Cardiac fibroblast (primary cell): ENCODE data around the gene ACKR1.

ENCODE experiments used
- DNase-seq, 2 donors: peaks; one replicate each; pipeline versions ENCODE4 v3.0.0 to v3.0.0-alpha.2; 2010; ENCODE audit warnings: low read depth in 2 of 2
- H3K4me3 ChIP-seq, 2 donors: replicated peaks in 1 of 2; 1 replicate in 1 of 2; 2 replicates in 1 of 2; pipeline ENCODE4 v1.5.1; 2011; ENCODE audit warnings: low read depth in 2 of 2, low read length in 2 of 2, mild to moderate bottlenecking in 2 of 2, moderate library complexity in 1 of 2
- CTCF ChIP-seq: IDR thresholded peaks from one replicate; pipeline ENCODE4 v1.5.1; 2011; ENCODE audit warnings: low read depth, mild to moderate bottlenecking, low read length, inconsistent platforms

ACKR1 gene

GRCh38 chr1:159204161-159205141 lies at the start of gene ACKR1:
Gene ACKR1 (plus strand): TSS chr1:159204875. CDS start chr1:159204960, 85 bp downstream.
- peak in 1 of 2 donors; percentile 69 for DNase-seq
- no peak within 1 kb of the TSS for H3K4me3 ChIP-seq
- TF ChIP-seq CTCF: no peak

- DNase-seq: peak; percentile 90 to 92
- no peak overlapping the region for H3K4me3 ChIP-seq
- peak; percentile 94 for TF ChIP-seq CTCF
Measured at GRCh38 chr1:159161001-159161718, 43.5 kb upstream of the ACKR1 start.

GRCh38 chr1:159161719-159162026 lies 43.0 kb upstream of the ACKR1 start:
- no peak for DNase-seq
- TF ChIP-seq CTCF: no peak
- no peak overlapping the region for H3K4me3 ChIP-seq

GRCh38 chr1:159162516-159163265 lies 42.0 kb upstream of the ACKR1 start:
- H3K4me3 ChIP-seq: no peak overlapping the region
- DNase-seq: no peak
- TF ChIP-seq CTCF: no peak

- no peak for DNase-seq
- TF ChIP-seq CTCF: no peak
- H3K4me3 ChIP-seq: no peak overlapping the region
Measured at GRCh38 chr1:159163614-159164228, 41.0 kb upstream of the ACKR1 start.

GRCh38 chr1:159168043-159168442 lies 36.6 kb upstream of the ACKR1 start:
- no peak overlapping the region for H3K4me3 ChIP-seq
- no peak for DNase-seq
- no peak for TF ChIP-seq CTCF
